NT2/D1 (cell line): Measurements from ENCODE around the gene MAML2.

Source experiments
- SUZ12 ChIP-seq: IDR thresholded peaks from 2 replicates; pipeline ENCODE4 v1.6.1; 2011; ENCODE audit not compliant: insufficient read length, insufficient read depth; ENCODE audit errors: extremely low read depth
- YY1 ChIP-seq: IDR thresholded peaks from 2 replicates; pipeline ENCODE4 v1.6.1; 2011; ENCODE audit not compliant: insufficient read length, insufficient read depth
- ZNF274 ChIP-seq: IDR thresholded peaks from 2 replicates; pipeline ENCODE4 v1.6.1; 2011; ENCODE audit warnings: mild to moderate bottlenecking, low read depth, low read length

DNA sequence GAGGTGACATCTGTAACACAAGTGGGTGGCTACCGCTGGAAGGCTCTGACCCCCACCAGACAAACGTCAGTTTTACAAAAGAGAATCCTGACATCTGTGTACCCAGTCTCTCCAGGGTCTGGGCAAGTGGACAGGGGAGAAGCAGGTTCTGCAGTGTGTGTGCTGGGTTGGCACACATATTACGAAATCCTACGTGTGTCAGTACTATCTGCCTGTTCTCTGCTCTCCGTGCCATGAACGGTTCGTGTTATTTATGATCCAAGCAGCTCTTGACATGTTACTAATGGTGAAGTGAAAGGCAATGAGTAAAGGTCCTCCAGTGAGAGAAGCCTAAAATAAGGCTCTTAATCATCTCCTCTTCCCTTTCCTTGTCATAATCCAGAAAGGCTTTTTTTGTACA, 217.6 kb downstream of the MAML2 start:
- TF ChIP-seq ZNF274 (no peak), YY1 (no peak), SUZ12 (no peak)
